ENCODE measurements around the gene DGCR2.
"Not testable (repeated sequence)": the region's sequence is repeated elsewhere in the genome, so short reads cannot be mapped to it uniquely, and the experiment has no call there.

Gene DGCR2

GRCh38 chr22:19055801-19056200 is 66.4 kb downstream of the DGCR2 start:
- no peaks in the 10 kb centered on the region for H3K9me3 ChIP-seq (replicated peaks; ENCODE audit: insufficient read depth, low read length)
- TF ChIP-seq EZH2phosphoT487 (IDR thresholded peaks at IDR 0.05; ENCODE audit: low read length): no peak
- TF ChIP-seq EZH2 (optimal IDR thresholded peaks at IDR 0.05; ENCODE audit: low read depth, low read length): no peak
- TF ChIP-seq CTCF (IDR thresholded peaks at IDR 0.05; ENCODE audit: low read length): no peak
- no peaks in the 10 kb centered on the region; the same call in 1 of the 2 replicates for H4K20me1 ChIP-seq (ENCODE audit: insufficient read depth, low read length)
- no peak overlapping the region for H3K9ac ChIP-seq (ENCODE audit: low read length)
- no peak overlapping the region for H3K27ac ChIP-seq (ENCODE audit: low read length)
- no peaks in the 10 kb centered on the region for H3K9me2 ChIP-seq (replicated peaks; ENCODE audit: insufficient read depth, low read length)
- no peaks in the 10 kb centered on the region; the same call in 1 of the 2 replicates for H3K36me3 ChIP-seq (replicated peaks; ENCODE audit: insufficient read depth, low read length)
- H3K27me3 ChIP-seq (replicated peaks; ENCODE audit: insufficient read depth, low read length): no peaks in the 10 kb centered on the region
- no peak for DNase-seq
- no peak overlapping the region for H3K4me2 ChIP-seq (ENCODE audit: low read depth, low read length)
- H2AFZ ChIP-seq (ENCODE audit: low read length): no peak overlapping the region
- no peak overlapping the region for H3K4me3 ChIP-seq (ENCODE audit: low read length)
- H3K79me2 ChIP-seq (ENCODE audit: low read length): no peaks in the 10 kb centered on the region
- H3K4me1 ChIP-seq (ENCODE audit: low read length): no peaks in the 10 kb centered on the region
- H3F3A ChIP-seq (ENCODE audit: insufficient read depth, low read length): no peaks in the 10 kb centered on the region

- TF ChIP-seq EZH2 (optimal IDR thresholded peaks at IDR 0.05; ENCODE audit: low read depth, low read length): no peak
- Histone ChIP-seq H3K36me3 (replicated peaks; ENCODE audit: insufficient read depth, low read length) (peaks cover 3% of the 10 kb centered on the region; the same call in 1 of the 2 replicates), H3K4me1 (ENCODE audit: low read length) (no peaks in the 10 kb centered on the region), H3K9me2 (replicated peaks; ENCODE audit: insufficient read depth, low read length) (no peaks in the 10 kb centered on the region), H3K79me2 (ENCODE audit: low read length) (0 out of 2 replicates have a peak, but pooled peaks cover 6% of the 10 kb centered on the region), H3K4me2 (ENCODE audit: low read depth, low read length) (no peak overlapping the region), H3K4me3 (ENCODE audit: low read length) (no peak overlapping the region), H3K27ac (ENCODE audit: low read length) (no peak overlapping the region), H3K9ac (ENCODE audit: low read length) (no peak overlapping the region), H3K27me3 (replicated peaks; ENCODE audit: insufficient read depth, low read length) (no peaks in the 10 kb centered on the region), H3F3A (ENCODE audit: insufficient read depth, low read length) (no peaks in the 10 kb centered on the region), H3K9me3 (replicated peaks; ENCODE audit: insufficient read depth, low read length) (no peaks in the 10 kb centered on the region), H4K20me1 (ENCODE audit: insufficient read depth, low read length) (no peaks in the 10 kb centered on the region; the same call in 1 of the 2 replicates), H2AFZ (ENCODE audit: low read length) (no peak overlapping the region)
- DNase-seq: no peak
Observed at GRCh38 chr22:19052941-19053541, 69.2 kb downstream of the DGCR2 start.

GRCh38 chr22:19051381-19052072 is 70.7 kb downstream of the DGCR2 start:
- no peak overlapping the region for H3K4me3 ChIP-seq (ENCODE audit: low read length)
- H3K4me1 ChIP-seq (ENCODE audit: low read length): no peaks in the 10 kb centered on the region
- H2AFZ ChIP-seq (ENCODE audit: low read length): no peak overlapping the region
- H3K79me2 ChIP-seq (ENCODE audit: low read length): 0 out of 2 replicates have a peak, but pooled peaks cover 6% of the 10 kb centered on the region
- DNase-seq: no peak
- H3K9me2 ChIP-seq (replicated peaks; ENCODE audit: insufficient read depth, low read length): no peaks in the 10 kb centered on the region
- H3K4me2 ChIP-seq (ENCODE audit: low read depth, low read length): no peak overlapping the region
- H3K36me3 ChIP-seq (replicated peaks; ENCODE audit: insufficient read depth, low read length): peaks cover 8% of the 10 kb centered on the region
- no peak overlapping the region for H3K9ac ChIP-seq (ENCODE audit: low read length)
- no peaks in the 10 kb centered on the region for H3K9me3 ChIP-seq (replicated peaks; ENCODE audit: insufficient read depth, low read length)
- H3K27ac ChIP-seq (ENCODE audit: low read length): no peak overlapping the region
- H3F3A ChIP-seq (ENCODE audit: insufficient read depth, low read length): no peaks in the 10 kb centered on the region
- TF ChIP-seq EZH2phosphoT487 (IDR thresholded peaks at IDR 0.05; ENCODE audit: low read length) (no peak), EZH2 (optimal IDR thresholded peaks at IDR 0.05; ENCODE audit: low read depth, low read length) (no peak), CTCF (IDR thresholded peaks at IDR 0.05; ENCODE audit: low read length) (no peak)
- H4K20me1 ChIP-seq (ENCODE audit: insufficient read depth, low read length): no peaks in the 10 kb centered on the region; the same call in 1 of the 2 replicates
- H3K27me3 ChIP-seq (replicated peaks; ENCODE audit: insufficient read depth, low read length): no peaks in the 10 kb centered on the region

DNA sequence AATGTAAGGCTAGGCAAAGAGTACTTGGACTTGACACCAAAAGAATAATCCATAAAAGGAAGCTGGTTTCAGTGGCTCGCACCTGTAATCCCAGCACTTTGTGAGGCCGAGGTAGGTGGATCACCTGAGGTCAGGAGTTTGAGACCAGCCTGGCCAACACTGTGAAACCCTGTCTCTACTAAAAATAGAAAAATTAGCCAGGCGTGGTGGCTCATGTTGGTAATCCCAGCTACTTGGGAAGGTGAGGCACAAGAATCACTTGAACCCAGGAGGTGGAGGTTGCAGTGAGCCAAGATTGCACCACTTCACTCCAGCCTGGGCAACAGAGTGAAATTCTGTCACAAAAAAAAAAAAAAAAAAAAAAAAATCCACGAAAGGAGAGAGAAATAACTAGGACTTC is 71.4 kb downstream of the DGCR2 start:
- not testable (repeated sequence) for H3K9me2 ChIP-seq (replicated peaks; ENCODE audit: insufficient read depth, low read length); H4K20me1 ChIP-seq (ENCODE audit: insufficient read depth, low read length); DNase-seq; H3K27me3 ChIP-seq (replicated peaks; ENCODE audit: insufficient read depth, low read length); H3K4me1 ChIP-seq (ENCODE audit: low read length); H3K27ac ChIP-seq (ENCODE audit: low read length); H3K79me2 ChIP-seq (ENCODE audit: low read length); H3K9me3 ChIP-seq (replicated peaks; ENCODE audit: insufficient read depth, low read length); H3F3A ChIP-seq (ENCODE audit: insufficient read depth, low read length); H3K9ac ChIP-seq (ENCODE audit: low read length); H3K36me3 ChIP-seq (replicated peaks; ENCODE audit: insufficient read depth, low read length); H3K4me3 ChIP-seq (ENCODE audit: low read length); H3K4me2 ChIP-seq (ENCODE audit: low read depth, low read length); H2AFZ ChIP-seq (ENCODE audit: low read length)
